KMS-11 (cell line): ENCODE data around the gene CKAP2L.

Source experiments
- H2AFZ ChIP-seq: fragments of 200-600 bp; sonication (generic); 2 replicates; pipeline ENCODE4 v1.6.1; 2016; ENCODE audit warnings: antibody characterized with exemption, mixed run types, low read depth
- H3K27ac ChIP-seq: fragments of 200-600 bp; sonication (generic); 2 replicates; pipeline ENCODE4 v1.6.1; 2016; ENCODE audit warnings: mild to moderate bottlenecking, mixed run types
- H3K27me3 ChIP-seq: fragments of 200-600 bp; sonication (generic); 2 replicates; pipeline ENCODE4 v1.6.1; 2017; ENCODE audit warnings: mild to moderate bottlenecking, low read depth, mixed run types, moderate library complexity; ENCODE audit not compliant: insufficient read depth
- H3K36me3 ChIP-seq: fragments of 200-600 bp; sonication (generic); 2 replicates; pipeline ENCODE4 v1.6.1; 2017; ENCODE audit warnings: mild to moderate bottlenecking, mixed run types; ENCODE audit not compliant: insufficient read depth
- H3K4me1 ChIP-seq: fragments of 200-600 bp; sonication (generic); 2 replicates; pipeline ENCODE4 v1.6.1; 2016; ENCODE audit warnings: mild to moderate bottlenecking, low read depth, mixed run types; ENCODE audit not compliant: poor library complexity, severe bottlenecking
- H3K4me2 ChIP-seq: fragments of 200-600 bp; sonication (generic); 2 replicates; pipeline ENCODE4 v1.7.0; 2016; ENCODE audit warnings: mild to moderate bottlenecking, mixed run types
- H3K4me3 ChIP-seq: fragments of 200-600 bp; sonication (generic); IDR thresholded peaks from 2 replicates; pipeline ENCODE4 v1.6.1; 2017; ENCODE audit warnings: low read depth, low read length, mixed read lengths; ENCODE audit not compliant: insufficient read depth
- H3K79me2 ChIP-seq: fragments of 200-600 bp; sonication (generic); 2 replicates; pipeline ENCODE4 v1.6.1; 2016; ENCODE audit warnings: low read depth, mixed run types; ENCODE audit not compliant: insufficient read depth
- H3K9ac ChIP-seq: fragments of 200-600 bp; sonication (generic); 2 replicates; pipeline ENCODE4 v1.6.1; 2016; ENCODE audit warnings: mild to moderate bottlenecking, mixed run types
- H4K20me1 ChIP-seq: fragments of 200-600 bp; sonication (generic); 2 replicates; pipeline ENCODE4 v1.6.1; 2016; ENCODE audit warnings: mild to moderate bottlenecking, mixed run types; ENCODE audit not compliant: insufficient read depth
- TF ChIP-seq, protein P1 (sequence below): fragments of 200-600 bp; sonication (generic); conservative IDR thresholded peaks from 2 replicates; pipeline ENCODE4 v1.6.1; 2017; ENCODE audit warnings: low read depth, mild to moderate bottlenecking, antibody characterized with exemption, low read length, moderate library complexity, mixed read lengths

Gene CKAP2L

DNA sequence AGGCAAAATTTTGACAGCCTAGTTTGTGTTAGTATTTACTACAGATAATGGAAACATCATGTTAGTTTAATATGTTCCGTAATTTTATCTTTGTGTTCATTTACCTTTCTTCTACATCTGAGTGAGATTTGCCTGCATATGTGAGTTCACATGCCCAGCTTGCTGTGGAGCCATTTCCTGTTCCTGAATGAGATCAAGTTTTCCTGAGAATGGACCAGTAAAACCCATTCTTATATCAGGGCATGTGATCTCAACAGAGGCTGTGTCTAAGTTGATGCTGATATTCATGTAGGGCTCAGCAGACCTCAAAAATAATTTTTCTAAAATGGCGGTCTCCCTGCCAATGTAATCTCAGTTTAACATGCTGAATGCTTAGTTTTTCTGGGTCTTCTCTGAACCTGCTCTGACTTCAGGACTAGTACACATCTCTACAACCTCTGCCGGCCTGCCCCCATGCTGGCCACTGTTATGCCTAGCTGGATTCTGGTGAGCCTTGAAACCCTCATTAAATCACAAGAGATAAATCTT is 18.8 kb upstream of the CKAP2L start:
- Histone ChIP-seq H3K9ac (no peak overlapping the region), H4K20me1 (no peaks in the 10 kb centered on the region), H3K27me3 (no peaks in the 10 kb centered on the region), H3K4me2 (no peak overlapping the region), H3K4me1 (no peaks in the 10 kb centered on the region), H3K27ac (no peak overlapping the region), H3K4me3 (no peak overlapping the region), H3K79me2 (no peaks in the 10 kb centered on the region), H2AFZ (no peak overlapping the region), H3K36me3 (no peaks in the 10 kb centered on the region)
- TF ChIP-seq, protein P1, sequence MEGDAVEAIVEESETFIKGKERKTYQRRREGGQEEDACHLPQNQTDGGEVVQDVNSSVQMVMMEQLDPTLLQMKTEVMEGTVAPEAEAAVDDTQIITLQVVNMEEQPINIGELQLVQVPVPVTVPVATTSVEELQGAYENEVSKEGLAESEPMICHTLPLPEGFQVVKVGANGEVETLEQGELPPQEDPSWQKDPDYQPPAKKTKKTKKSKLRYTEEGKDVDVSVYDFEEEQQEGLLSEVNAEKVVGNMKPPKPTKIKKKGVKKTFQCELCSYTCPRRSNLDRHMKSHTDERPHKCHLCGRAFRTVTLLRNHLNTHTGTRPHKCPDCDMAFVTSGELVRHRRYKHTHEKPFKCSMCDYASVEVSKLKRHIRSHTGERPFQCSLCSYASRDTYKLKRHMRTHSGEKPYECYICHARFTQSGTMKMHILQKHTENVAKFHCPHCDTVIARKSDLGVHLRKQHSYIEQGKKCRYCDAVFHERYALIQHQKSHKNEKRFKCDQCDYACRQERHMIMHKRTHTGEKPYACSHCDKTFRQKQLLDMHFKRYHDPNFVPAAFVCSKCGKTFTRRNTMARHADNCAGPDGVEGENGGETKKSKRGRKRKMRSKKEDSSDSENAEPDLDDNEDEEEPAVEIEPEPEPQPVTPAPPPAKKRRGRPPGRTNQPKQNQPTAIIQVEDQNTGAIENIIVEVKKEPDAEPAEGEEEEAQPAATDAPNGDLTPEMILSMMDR: no peak

DNA sequence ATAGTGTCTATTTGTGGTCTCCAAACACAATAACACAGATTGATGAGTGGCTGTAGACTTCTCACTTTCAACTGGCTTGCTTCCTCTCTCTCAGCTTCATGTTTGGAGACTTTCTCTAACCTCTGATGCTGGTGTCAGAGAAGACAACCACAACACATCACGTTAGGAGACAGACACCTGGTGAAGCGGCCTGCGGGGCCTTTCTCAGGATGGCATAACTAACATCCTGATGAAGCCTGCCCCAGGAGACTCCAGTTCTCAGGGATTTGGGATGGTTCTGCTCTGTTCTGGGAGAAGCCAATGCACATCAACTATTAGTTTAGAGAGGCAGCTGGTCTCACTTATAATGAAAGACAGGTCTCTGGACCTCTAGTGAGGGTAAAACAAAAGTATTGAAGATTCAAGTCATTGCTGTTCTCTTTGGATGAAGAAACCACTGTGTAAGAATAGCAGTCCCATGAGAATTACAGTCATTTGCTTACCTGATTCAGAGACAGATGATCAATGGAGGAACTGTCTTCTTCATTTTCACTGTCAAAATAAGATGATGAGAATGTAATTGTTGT is 17.9 kb upstream of the CKAP2L start:
- no peaks in the 10 kb centered on the region for H3K4me1 ChIP-seq
- no peaks in the 10 kb centered on the region for H3K79me2 ChIP-seq
- no peaks in the 10 kb centered on the region for H3K36me3 ChIP-seq
- TF ChIP-seq, protein P1: no peak
- H3K27ac ChIP-seq: no peak overlapping the region
- no peaks in the 10 kb centered on the region for H4K20me1 ChIP-seq
- H3K9ac ChIP-seq: no peak overlapping the region
- no peak overlapping the region for H3K4me2 ChIP-seq
- no peaks in the 10 kb centered on the region for H3K27me3 ChIP-seq
- no peak overlapping the region for H2AFZ ChIP-seq
- H3K4me3 ChIP-seq: no peak overlapping the region

DNA sequence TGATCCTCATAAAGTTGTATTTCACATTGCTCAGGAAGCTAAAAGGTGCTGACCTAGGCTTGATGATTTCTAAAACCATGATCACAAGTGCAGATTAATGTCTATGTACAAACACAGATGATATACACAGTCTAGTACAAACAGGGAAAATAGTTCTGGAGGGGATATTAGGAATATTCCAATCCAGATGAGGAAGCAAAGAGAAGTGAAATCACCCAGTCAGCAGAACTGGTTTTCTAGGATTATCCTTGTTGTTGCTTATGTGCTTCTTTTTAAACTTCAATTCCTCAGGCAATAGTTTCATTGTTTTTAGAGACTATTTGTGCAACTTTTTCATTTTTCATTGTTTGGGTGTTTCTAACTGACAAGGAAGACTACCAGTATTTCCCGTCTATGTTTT is 15.2 kb upstream of the CKAP2L start:
- no peak overlapping the region for H2AFZ ChIP-seq
- no peak overlapping the region for H3K4me3 ChIP-seq
- H3K79me2 ChIP-seq: no peaks in the 10 kb centered on the region
- no peaks in the 10 kb centered on the region for H3K27me3 ChIP-seq
- no peak overlapping the region for H3K9ac ChIP-seq
- H3K4me2 ChIP-seq: no peak overlapping the region
- H4K20me1 ChIP-seq: no peaks in the 10 kb centered on the region
- TF ChIP-seq, protein P1: no peak
- no peaks in the 10 kb centered on the region for H3K36me3 ChIP-seq
- peaks cover 13% of the 10 kb centered on the region for H3K4me1 ChIP-seq
- no peak overlapping the region for H3K27ac ChIP-seq

DNA sequence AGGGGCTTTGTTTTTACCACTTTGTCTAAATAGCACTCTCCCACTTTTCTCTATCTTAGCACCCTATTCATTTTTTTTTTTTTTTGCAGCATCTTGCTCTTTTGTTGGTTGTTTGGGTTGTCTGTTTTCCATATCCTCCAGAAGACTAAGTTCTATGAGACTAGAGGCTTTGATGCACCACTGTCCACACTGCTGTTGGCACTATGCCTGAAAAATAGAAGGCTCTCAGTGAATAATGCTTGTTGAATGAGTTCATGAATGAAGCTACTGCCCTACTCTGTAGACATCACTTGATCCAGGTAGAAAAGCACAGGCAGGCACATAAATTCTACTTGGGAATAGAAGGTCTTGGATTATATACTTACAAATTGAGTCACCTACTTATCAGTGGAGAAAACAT is 12.6 kb upstream of the CKAP2L start:
- Histone ChIP-seq H3K4me2 (0 out of 2 replicates have a peak overlapping the region, but pooled peaks have one; percentile 38), H3K27me3 (no peaks in the 10 kb centered on the region; the same call in 1 of the 2 replicates), H2AFZ (no peak overlapping the region), H3K4me3 (no peak overlapping the region), H3K4me1 (peaks cover 13% of the 10 kb centered on the region), H3K79me2 (no peaks in the 10 kb centered on the region), H4K20me1 (no peaks in the 10 kb centered on the region), H3K36me3 (no peaks in the 10 kb centered on the region), H3K9ac (no peak overlapping the region), H3K27ac (no peak overlapping the region)
- TF ChIP-seq, protein P1: no peak
